HG03439 (cell line): ENCODE results near the gene ZSWIM9.

Source experiments
- ATAC-seq: cut with Tn5 transposase; IDR thresholded peaks from one replicate; pipeline ENCODE4 v1.9.1; 2021; ENCODE audit warnings: mild to moderate bottlenecking, moderate library complexity; ENCODE audit not compliant: unreplicated experiment

ZSWIM9 gene

DNA sequence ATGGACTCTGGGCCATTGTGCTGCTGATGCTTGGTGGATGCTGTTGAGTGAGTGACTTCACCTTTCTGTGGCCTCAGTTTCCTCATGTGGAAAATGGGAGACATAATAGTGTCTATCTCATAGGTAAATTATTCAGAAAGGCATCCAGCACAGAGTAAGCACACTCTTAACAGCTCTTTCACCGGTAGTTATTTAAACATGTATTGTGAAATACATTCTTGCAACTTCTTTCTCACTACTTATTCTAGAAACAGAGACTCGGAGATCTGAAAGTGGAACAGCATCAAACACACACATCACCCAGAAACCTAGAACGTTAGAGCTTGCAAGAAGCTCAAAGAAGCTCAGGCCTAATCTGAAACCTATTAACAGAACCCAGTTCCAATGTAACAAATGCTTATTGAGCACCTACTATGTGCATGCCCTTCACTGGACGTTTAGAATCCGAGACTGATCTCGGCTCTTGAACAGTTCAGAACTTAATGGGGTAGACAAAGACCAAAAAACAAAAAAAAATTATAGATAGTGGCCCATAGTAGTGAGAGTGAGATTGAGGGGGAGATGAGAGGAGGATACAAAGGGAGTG is 4.1 kb downstream of the ZSWIM9 start:
- no peak for ATAC-seq

DNA sequence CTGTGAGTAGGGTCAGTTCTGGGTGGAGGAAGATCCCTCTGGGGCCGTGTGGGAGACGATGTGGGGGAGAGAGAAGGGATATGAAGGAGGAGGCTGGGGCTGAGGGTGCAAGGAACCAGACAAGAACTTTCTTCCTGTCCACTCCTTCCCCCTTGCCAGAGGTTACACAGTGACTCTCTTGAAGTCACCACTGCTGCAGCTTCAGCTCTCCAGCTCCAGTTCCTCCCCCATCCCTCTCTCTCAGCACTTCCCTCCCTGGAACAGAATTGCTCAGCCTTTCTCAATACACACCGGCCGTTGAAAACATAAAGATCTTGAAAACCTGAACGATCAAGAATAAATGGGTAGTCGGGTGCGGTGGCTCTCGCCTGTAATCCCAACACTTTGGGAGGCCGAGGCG is 5.1 kb downstream of the ZSWIM9 start:
- no peak for ATAC-seq

GRCh38 chr19:48176226-48176625 is 5.7 kb downstream of the ZSWIM9 start:
- ATAC-seq = no peak

DNA sequence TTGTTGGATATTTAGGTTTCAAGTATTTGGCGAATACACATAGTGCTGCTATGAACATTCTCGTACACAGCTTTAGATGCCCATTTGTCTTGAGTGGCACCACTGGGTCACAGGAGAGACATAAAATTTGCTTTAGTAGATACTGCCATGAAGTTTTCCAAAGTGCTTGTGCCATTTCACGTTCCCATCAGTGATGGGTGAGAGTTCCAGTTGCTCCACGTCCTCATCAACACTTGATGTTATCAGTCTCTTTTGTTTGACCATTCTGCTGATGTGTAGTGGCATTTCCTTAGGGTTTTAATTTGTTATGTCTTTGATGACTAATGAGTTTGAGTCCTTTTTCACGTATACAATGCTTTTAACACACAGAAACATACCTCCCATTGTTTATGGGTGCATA is 11.0 kb downstream of the ZSWIM9 start:
- ATAC-seq = no peak

DNA sequence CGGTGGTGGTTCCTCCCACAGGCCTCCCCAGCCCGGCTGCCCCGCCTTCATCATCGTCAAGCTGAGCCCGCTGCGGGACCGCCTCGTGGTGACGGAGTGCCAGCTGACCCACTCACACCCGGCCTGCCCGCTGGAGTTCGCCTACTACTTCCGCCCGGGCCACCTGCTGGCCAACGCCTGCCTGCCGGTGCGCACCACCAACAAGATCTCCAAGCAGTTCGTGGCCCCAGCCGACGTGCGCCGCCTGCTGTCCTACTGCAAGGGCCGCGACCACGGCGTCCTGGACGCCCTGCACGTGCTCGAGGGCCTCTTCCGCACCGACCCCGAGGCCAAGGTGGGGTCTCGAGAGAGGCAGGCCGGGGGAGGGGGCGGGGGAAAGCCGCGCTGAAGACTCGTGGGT is 12.0 kb downstream of the ZSWIM9 start:
- ATAC-seq = no peak

- no peak for ATAC-seq
These were observed 12.9 kb downstream of the ZSWIM9 start for GRCh38 chr19:48183356-48183755.

DNA sequence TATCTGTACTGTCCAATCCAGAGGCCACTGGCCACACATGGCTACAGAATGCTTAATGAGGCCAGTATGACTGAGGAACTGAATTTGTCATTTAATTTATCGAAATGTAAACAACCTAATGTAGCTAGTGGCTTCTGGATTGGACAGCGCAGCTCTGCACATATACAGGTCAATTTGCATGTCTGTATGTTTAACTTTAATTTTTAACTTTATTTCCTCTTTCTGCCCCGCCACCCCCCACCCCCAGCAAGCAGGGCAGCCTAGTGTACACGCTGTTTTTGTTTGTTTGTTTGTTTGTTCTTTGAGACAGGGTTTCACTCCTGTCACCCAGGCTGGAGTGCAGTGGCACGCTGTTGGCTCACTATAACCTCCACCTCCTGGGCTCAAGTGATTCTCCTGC is 15.5 kb downstream of the ZSWIM9 start:
- ATAC-seq = peak; percentile 14

- peak; percentile 45 for ATAC-seq
These were observed 16.1 kb downstream of the ZSWIM9 start for GRCh38 chr19:48186541-48186991.

GRCh38 chr19:48190288-48190884 is 19.9 kb downstream of the ZSWIM9 start:
- ATAC-seq = no peak

- no peak for ATAC-seq
These were observed 20.4 kb downstream of the ZSWIM9 start for GRCh38 chr19:48190885-48191284.

DNA sequence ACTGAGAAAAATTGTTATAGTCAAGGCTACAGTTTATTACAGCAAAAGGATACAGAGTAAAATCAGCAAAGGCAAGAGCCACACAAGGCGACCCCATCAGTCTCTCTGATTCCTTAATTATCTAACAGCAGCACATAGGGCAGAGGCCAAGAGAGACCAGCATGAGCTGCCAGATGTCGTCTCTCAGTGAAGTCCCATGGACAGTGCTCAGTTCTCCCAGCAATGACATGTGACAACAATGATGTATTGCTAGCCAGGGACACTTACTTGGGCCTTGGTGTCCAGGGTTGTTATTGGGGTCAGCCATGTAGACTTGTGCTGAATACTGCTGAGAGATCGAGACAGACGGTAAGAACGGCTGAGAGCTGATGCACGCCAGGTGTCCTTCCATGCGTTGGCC is 22.3 kb downstream of the ZSWIM9 start:
- no peak for ATAC-seq

- ATAC-seq = no peak
These were observed 23.8 kb downstream of the ZSWIM9 start for GRCh38 chr19:48194041-48194843.

GRCh38 chr19:48194844-48195830 is 24.7 kb downstream of the ZSWIM9 start:
- no peak for ATAC-seq

DNA sequence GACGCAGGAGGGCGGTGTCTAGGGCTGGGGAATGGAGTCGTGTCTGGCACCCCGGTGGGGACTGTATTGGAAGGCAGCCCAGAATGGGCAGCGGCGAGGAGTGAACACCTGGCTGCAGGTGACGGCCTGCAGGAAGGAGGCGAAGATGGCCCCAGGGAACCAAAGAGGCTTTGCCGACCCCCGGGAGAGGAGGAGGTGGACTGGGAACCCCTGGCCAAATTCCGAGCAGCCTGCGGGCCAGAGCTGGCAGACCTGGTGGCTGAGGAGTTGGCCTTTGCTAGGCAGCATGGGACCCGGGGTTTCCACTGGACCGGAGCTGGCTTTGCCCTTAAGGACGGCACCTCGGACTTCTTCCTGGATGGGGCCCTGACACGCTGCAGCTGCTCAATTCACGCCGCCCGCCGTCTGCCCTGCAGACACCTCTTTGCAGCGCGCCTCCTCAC is 25.9 kb downstream of the ZSWIM9 start:
- no peak for ATAC-seq

DNA sequence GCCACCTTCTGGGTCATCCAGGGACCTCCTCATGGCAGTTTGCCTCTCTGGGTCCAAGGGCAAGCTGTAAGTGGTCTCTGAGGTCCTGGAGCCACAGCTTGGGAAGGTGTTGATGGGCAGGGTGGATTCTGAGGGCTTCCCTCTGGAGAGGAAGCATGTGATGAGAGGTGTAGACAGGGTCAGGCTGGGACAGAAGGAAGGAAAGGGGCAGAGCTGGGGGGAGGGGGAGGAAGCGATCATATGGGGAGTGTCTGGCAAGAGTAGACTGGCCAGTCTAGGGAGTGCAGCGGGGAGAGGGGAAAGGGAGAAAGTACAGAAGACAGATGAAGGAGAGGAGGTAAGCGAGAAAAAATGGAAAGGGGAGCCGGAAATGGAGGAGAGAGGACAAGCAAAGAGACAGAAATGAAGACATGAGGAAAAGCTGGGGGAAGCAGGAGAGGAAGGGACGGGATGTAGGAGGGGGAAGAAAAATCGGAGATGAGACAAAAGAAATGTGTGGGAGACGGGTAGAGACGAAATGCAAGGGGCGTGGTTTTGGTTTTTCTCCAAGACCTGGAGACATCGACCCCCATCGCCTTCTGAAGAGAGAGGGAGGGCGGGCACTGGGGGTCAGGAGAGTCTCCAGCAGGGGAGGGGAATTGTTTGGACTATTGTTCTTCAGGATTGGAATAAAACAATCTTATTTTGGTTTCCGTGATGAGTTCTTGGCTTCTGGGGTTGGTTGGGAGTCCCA is 26.6 kb downstream of the ZSWIM9 start:
- ATAC-seq = no peak

DNA sequence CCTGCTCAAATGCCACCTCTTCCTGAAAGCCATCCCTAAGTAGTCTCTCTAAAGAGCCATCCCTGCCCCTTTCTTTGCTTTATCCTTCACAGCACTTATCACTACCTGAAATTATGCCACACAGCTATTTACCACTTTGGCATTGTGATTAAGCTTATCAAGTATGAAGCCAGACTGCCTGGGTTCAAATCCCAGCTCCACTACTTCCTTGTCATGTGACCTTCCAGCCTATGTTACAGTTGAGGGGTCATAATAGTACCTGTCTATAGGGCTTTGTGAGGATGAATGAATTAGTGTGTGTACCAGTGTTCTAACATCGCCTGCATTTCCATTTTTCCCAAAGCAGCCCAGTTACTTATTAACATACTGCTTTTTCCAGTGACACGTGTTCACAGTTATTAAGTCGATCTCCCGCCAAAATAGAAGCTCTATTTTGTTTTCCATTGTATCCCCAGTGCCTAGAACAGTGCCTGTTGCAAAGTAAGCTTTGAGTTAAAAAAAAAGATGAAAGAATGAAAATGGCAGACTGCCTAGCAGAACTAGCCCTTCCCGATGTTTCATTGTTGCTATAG is 32.8 kb downstream of the ZSWIM9 start:
- no peak for ATAC-seq

DNA sequence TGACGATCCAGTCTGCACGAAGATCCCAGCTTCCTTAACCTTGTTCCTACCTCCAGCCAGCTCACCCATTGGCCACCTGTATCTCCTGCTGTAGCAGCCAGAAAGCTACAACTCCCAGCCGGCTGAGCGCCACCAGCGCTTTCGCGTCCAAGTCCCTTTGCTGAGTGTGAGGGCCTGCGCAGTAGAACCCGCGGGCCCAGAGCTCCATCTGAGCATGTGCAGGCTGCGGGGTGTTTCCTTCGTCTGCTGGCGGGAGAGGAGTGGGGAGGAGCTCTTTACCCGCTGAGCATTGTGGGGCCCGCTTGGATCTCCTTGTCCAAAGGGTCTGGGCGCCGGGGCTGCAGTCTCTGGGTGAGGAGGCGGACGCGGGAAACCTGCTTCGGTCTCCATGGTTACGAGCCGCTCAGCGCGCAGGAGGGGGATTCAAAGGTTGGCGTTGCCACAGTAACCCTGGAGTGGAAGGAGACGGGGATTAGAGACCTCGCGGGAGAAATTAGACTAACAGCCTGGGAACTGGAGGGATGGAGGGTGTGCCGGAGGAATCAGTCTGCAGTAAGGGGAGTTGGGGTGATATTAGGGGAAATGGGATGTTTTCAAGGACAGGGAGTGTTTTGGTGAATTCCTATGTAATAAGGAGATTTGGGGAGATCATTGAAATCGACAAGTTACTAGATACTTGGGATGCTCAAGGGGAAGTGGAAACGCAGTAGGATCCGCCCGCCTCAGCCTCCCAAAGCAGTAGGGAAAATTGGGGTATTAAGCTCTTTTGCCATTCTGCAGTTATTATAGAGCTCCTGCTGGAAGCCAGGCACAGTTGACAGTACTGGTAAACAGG is 33.5 kb downstream of the ZSWIM9 start:
- ATAC-seq = peak; percentile 83

DNA sequence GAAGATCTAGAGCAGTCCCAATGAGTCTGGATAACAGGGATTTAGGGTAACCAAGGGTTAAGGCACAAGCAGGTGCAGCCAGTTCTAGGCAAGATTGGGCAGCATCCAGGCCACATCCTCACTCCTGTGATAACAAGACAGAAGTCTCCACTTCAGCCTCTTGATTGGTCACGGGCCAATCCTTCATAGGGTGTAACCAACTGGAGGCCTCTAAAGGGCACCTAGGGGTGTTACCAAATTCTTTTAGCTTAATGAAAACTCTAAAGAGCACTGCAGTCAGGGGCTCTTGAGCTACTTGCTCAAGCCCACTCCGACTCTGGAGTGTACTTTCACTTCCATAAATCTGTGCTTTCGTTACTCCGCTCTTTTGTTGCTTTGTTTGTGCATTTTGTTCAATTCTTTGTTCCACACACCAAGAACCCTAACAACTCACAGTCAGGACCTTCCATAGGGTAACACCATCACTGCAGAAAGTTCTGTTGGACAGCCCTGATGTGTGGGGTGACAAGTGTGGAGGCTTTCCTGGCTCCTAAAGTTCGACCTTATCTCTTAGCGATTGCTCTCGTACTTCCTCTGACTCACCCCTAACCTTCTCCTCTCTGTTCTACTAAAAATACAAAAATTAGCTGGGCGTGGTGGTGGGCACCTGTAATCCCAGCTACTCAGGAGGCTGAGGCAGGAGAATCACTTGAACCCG is 36.1 kb downstream of the ZSWIM9 start:
- no peak for ATAC-seq
